ENCODE measurements around the gene ST3GAL5. TPM values are rescaled to one million over a fixed set of nuclear protein-coding genes. Genes with fewer than 3 reads are reported as not detected.
"Not testable (repeated sequence)": the region's sequence is repeated elsewhere in the genome, so short reads cannot be mapped to it uniquely, and the experiment has no call there.

ST3GAL5 gene
- total RNA-seq, 5 donors from 2014 or later (not counting 1 experiment from before 2014, with no cell fraction given), result 22.8 to 56.2 (median 31.9) TPM

GRCh38 chr2:85830645-85831044 lies 58.1 kb downstream of the ST3GAL5 start:
- peaks cover 0 to 2% of the 10 kb centered on the region in 2 donors for H3K27me3 Mint-ChIP-seq
- peaks cover 0 to 8% (median 2%) of the 10 kb centered on the region in 3 donors for H3K9me3 Mint-ChIP-seq
- no peaks in the 10 kb centered on the region for H3K36me3 Mint-ChIP-seq
- Histone ChIP-seq H3K36me3 (ENCODE audit: control insufficient read depth in 2 of 2, extremely low read depth in 1 of 2, insufficient read depth in 1 of 2, low read length in 1 of 2) (no peaks in the 10 kb centered on the region), H3K4me3 (ENCODE audit: control insufficient read depth in 1 of 2, extremely low read depth in 1 of 2, low read length in 1 of 2) (no peak overlapping the region), H3K27ac (ENCODE audit: low read length) (no peak overlapping the region), H3K9me3 (no peaks in the 10 kb centered on the region), H3K27me3 (replicated peaks in 1 of 2; ENCODE audit: control insufficient read depth in 2 of 2, extremely low read depth in 1 of 2, insufficient read depth in 2 of 2, low read length in 1 of 2) (peaks cover 0 to 7% of the 10 kb centered on the region in 2 experiments), H3K4me1 (ENCODE audit: control insufficient read depth in 1 of 2, extremely low read depth in 1 of 2, insufficient read depth in 2 of 2, low read length in 2 of 2) (peaks cover 0 to 18% of the 10 kb centered on the region in 2 experiments)
- peak in 2 of 4 experiments; percentile 36 to 49 for ATAC-seq (replicated peaks in 1 of 4)
- H3K27ac Mint-ChIP-seq, result peak overlapping the region in 1 of 2 donors; percentile 41
- H3K4me1 Mint-ChIP-seq, result peaks cover 30 to 36% (median 32%) of the 10 kb centered on the region in 3 donors
- POLR2A ChIA-PET, result interaction anchor here in 1 of 2 donors (0.6 kb wide), 1 partner anchor 172 kb away, joined by 3 read pairs; no protein-coding TSS in a partner anchor
- no peak overlapping the region for H3K4me3 Mint-ChIP-seq
- CTCF ChIA-PET, result interaction anchor here (0.5 to 8.4 kb wide), 11 partner anchors 10 to 254 kb away, joined by 3 to 154 read pairs (median 6); partner anchors contain the start of gene ST3GAL5 (in 1 of the 2)
- DNase-seq, result peak in 1 of 35 experiments; percentile 55
- no CpG with 5 or more reads among the region's 1 CpG for WGBS (ENCODE audit: insufficient coverage)

GRCh38 chr2:85829394-85829793 lies 59.4 kb downstream of the ST3GAL5 start:
- H3K9me3 ChIP-seq; H3K27me3 ChIP-seq (replicated peaks in 1 of 2; ENCODE audit: control insufficient read depth in 2 of 2, extremely low read depth in 1 of 2, insufficient read depth in 2 of 2, low read length in 1 of 2); H3K27ac ChIP-seq (ENCODE audit: low read length); H3K4me3 Mint-ChIP-seq; H3K36me3 ChIP-seq (ENCODE audit: control insufficient read depth in 2 of 2, extremely low read depth in 1 of 2, insufficient read depth in 1 of 2, low read length in 1 of 2); H3K4me3 ChIP-seq (ENCODE audit: control insufficient read depth in 1 of 2, extremely low read depth in 1 of 2, low read length in 1 of 2); H3K36me3 Mint-ChIP-seq; H3K27me3 Mint-ChIP-seq; H3K27ac Mint-ChIP-seq; ATAC-seq (replicated peaks in 1 of 4); POLR2A ChIA-PET; H3K9me3 Mint-ChIP-seq; DNase-seq: not testable (repeated sequence)
- peaks cover 0 to 18% of the 10 kb centered on the region in 2 experiments for H3K4me1 ChIP-seq (ENCODE audit: control insufficient read depth in 1 of 2, extremely low read depth in 1 of 2, insufficient read depth in 2 of 2, low read length in 2 of 2)
- WGBS (ENCODE audit: insufficient coverage), result no CpG with 5 or more reads among the region's 4 CpGs
- CTCF ChIA-PET, result interaction anchor here (0.6 to 8.4 kb wide), 5 partner anchors 60 to 491 kb away, joined by 3 to 154 read pairs (median 8); no protein-coding TSS in a partner anchor
- peaks cover 30 to 36% (median 32%) of the 10 kb centered on the region in 3 donors for H3K4me1 Mint-ChIP-seq

GRCh38 chr2:85828725-85829124 lies 60.1 kb downstream of the ST3GAL5 start:
- H3K4me3 Mint-ChIP-seq, result no peak overlapping the region
- ChIA-PET POLR2A (no interaction called here), CTCF (interaction anchor here (0.6 to 8.4 kb wide), 3 partner anchors 59 to 492 kb away, joined by 3 to 154 read pairs (median 23); partner anchors contain the start of gene ST3GAL5 (in 1 of the 2))
- peaks cover 0 to 10% of the 10 kb centered on the region in 2 experiments for H3K27me3 ChIP-seq (replicated peaks in 1 of 2; ENCODE audit: control insufficient read depth in 2 of 2, extremely low read depth in 1 of 2, insufficient read depth in 2 of 2, low read length in 1 of 2)
- H3K27me3 Mint-ChIP-seq, result peaks cover 0 to 2% of the 10 kb centered on the region in 2 donors
- no peaks in the 10 kb centered on the region for H3K36me3 Mint-ChIP-seq
- no peak overlapping the region for H3K27ac Mint-ChIP-seq
- no peaks in the 10 kb centered on the region for H3K9me3 Mint-ChIP-seq
- peaks cover 0 to 18% of the 10 kb centered on the region in 2 experiments for H3K4me1 ChIP-seq (ENCODE audit: control insufficient read depth in 1 of 2, extremely low read depth in 1 of 2, insufficient read depth in 2 of 2, low read length in 2 of 2)
- no peak for DNase-seq
- no peak overlapping the region for H3K4me3 ChIP-seq (ENCODE audit: control insufficient read depth in 1 of 2, extremely low read depth in 1 of 2, low read length in 1 of 2)
- no peak for ATAC-seq (replicated peaks in 1 of 4)
- no peak overlapping the region for H3K27ac ChIP-seq (ENCODE audit: low read length)
- H3K36me3 ChIP-seq (ENCODE audit: control insufficient read depth in 2 of 2, extremely low read depth in 1 of 2, insufficient read depth in 1 of 2, low read length in 1 of 2), result no peaks in the 10 kb centered on the region
- H3K9me3 ChIP-seq, result no peaks in the 10 kb centered on the region
- WGBS (ENCODE audit: insufficient coverage), result 98% methylated on average over 4 of the region's 7 CpGs
- peaks cover 30 to 36% (median 32%) of the 10 kb centered on the region in 3 donors for H3K4me1 Mint-ChIP-seq

GRCh38 chr2:85827879-85828569 lies 60.8 kb downstream of the ST3GAL5 start:
- CTCF ChIA-PET, result interaction anchor here (0.5 to 8.4 kb wide), 50 partner anchors 8 to 618 kb away, joined by 3 to 154 read pairs (median 4); partner anchors contain the start of genes ST3GAL5 (in 2 of the 2), POLR1A (in 1 of the 2) and PTCD3 (in 1 of the 2)
- no peak for DNase-seq
- H3K36me3 ChIP-seq (ENCODE audit: control insufficient read depth in 2 of 2, extremely low read depth in 1 of 2, insufficient read depth in 1 of 2, low read length in 1 of 2), result no peaks in the 10 kb centered on the region
- no peak overlapping the region for H3K4me3 ChIP-seq (ENCODE audit: control insufficient read depth in 1 of 2, extremely low read depth in 1 of 2, low read length in 1 of 2)
- Mint-ChIP-seq H3K9me3 (no peaks in the 10 kb centered on the region), H3K4me3 (peak overlapping the region in 1 of 3 donors; percentile 28), H3K27me3 (peaks cover 0 to 2% of the 10 kb centered on the region in 2 donors), H3K36me3 (no peaks in the 10 kb centered on the region), H3K4me1 (peaks cover 25 to 30% (median 27%) of the 10 kb centered on the region in 3 donors), H3K27ac (peak overlapping the region; percentile 52 to 59)
- peaks cover 0 to 18% of the 10 kb centered on the region in 2 experiments for H3K4me1 ChIP-seq (ENCODE audit: control insufficient read depth in 1 of 2, extremely low read depth in 1 of 2, insufficient read depth in 2 of 2, low read length in 2 of 2)
- peaks cover 0 to 11% of the 10 kb centered on the region in 2 experiments for H3K27me3 ChIP-seq (replicated peaks in 1 of 2; ENCODE audit: control insufficient read depth in 2 of 2, extremely low read depth in 1 of 2, insufficient read depth in 2 of 2, low read length in 1 of 2)
- no peak for ATAC-seq (replicated peaks in 1 of 4)
- POLR2A ChIA-PET, result interaction anchor here in 1 of 2 donors (0.5 to 0.8 kb wide), 4 partner anchors 25 to 252 kb away, joined by 3 to 4 read pairs (median 4); no protein-coding TSS in a partner anchor
- WGBS (ENCODE audit: insufficient coverage), result 81% methylated on average over 15 of the region's 18 CpGs
- no peak overlapping the region for H3K27ac ChIP-seq (ENCODE audit: low read length)
- H3K9me3 ChIP-seq, result no peaks in the 10 kb centered on the region

GRCh38 chr2:85826990-85827878 lies 61.6 kb downstream of the ST3GAL5 start:
- DNase-seq, result peak; percentile 57 to 90 (median 80)
- H3K36me3 ChIP-seq (ENCODE audit: control insufficient read depth in 2 of 2, extremely low read depth in 1 of 2, insufficient read depth in 1 of 2, low read length in 1 of 2), result no peaks in the 10 kb centered on the region
- H3K27me3 Mint-ChIP-seq, result peaks cover 0 to 2% of the 10 kb centered on the region in 2 donors
- peaks cover 0 to 14% of the 10 kb centered on the region in 2 experiments for H3K4me1 ChIP-seq (ENCODE audit: control insufficient read depth in 1 of 2, extremely low read depth in 1 of 2, insufficient read depth in 2 of 2, low read length in 2 of 2)
- 36% methylated on average over 18 of the region's 20 CpGs for WGBS (ENCODE audit: insufficient coverage)
- peak overlapping the region; percentile 39 to 55 for H3K27ac Mint-ChIP-seq
- no peak overlapping the region for H3K27ac ChIP-seq (ENCODE audit: low read length)
- peaks cover 24 to 28% (median 25%) of the 10 kb centered on the region in 3 donors for H3K4me1 Mint-ChIP-seq
- H3K27me3 ChIP-seq (replicated peaks in 1 of 2; ENCODE audit: control insufficient read depth in 2 of 2, extremely low read depth in 1 of 2, insufficient read depth in 2 of 2, low read length in 1 of 2), result peaks cover 0 to 13% of the 10 kb centered on the region in 2 experiments
- POLR2A ChIA-PET, result interaction anchor here in 1 of 2 donors (0.5 to 0.8 kb wide), 4 partner anchors 26 to 253 kb away, joined by 3 to 4 read pairs (median 4); no protein-coding TSS in a partner anchor
- H3K4me3 ChIP-seq (ENCODE audit: control insufficient read depth in 1 of 2, extremely low read depth in 1 of 2, low read length in 1 of 2), result no peak overlapping the region
- no peaks in the 10 kb centered on the region for H3K9me3 Mint-ChIP-seq
- H3K36me3 Mint-ChIP-seq, result no peaks in the 10 kb centered on the region
- H3K9me3 ChIP-seq, result no peaks in the 10 kb centered on the region
- ATAC-seq (replicated peaks in 1 of 4), result peak; percentile 95 to 99 (median 98)
- CTCF ChIA-PET, result interaction anchor here (0.5 to 8.4 kb wide), 53 partner anchors 8 to 619 kb away, joined by 3 to 154 read pairs (median 4); partner anchors contain the start of genes ST3GAL5 (in 2 of the 2), POLR1A (in 1 of the 2) and PTCD3 (in 1 of the 2)
- peak overlapping the region in 1 of 3 donors; percentile 28 for H3K4me3 Mint-ChIP-seq

Data from T-cell (primary cell).